Activated T-cell treated with anti-CD3 and anti-CD28 coated beads, Interleukin-2, amount 50 U/mL, for 72 hours (primary cell): ENCODE measurements around the gene PTPN1. TPM values are rescaled to one million over a fixed set of nuclear protein-coding genes. Genes with fewer than 3 reads are reported as not detected.

Experiments
- ATAC-seq, 2 donors: fragments of 150-1000 bp; cut with Tn5 transposase; replicated peaks in 1 of 2; 2 replicates each; pipeline ENCODE4 v1.10.0; 2021; ENCODE audit warnings: moderate library complexity in 2 of 2, mild to moderate bottlenecking in 1 of 2
- DNase-seq, 2 donors: peaks; one replicate each; pipeline ENCODE4 v3.0.0; 2021 to 2022; ENCODE audit warnings: mixed read lengths in 1 of 2
- H3K27ac Mint-ChIP-seq: one replicate; pipeline ENCODE4 v1.8.0; 2022; ENCODE audit warnings: mild to moderate bottlenecking, moderate library complexity, mixed read lengths
- H3K27me3 Mint-ChIP-seq: one replicate; pipeline ENCODE4 v1.8.0; 2022; ENCODE audit warnings: low read depth, mixed read lengths
- H3K36me3 Mint-ChIP-seq, 2 donors: one replicate each; pipeline ENCODE4 v1.8.0; 2022; ENCODE audit warnings: mixed read lengths in 2 of 2, mild to moderate bottlenecking in 1 of 2; ENCODE audit not compliant: insufficient read depth in 2 of 2
- H3K4me1 Mint-ChIP-seq: one replicate; pipeline ENCODE4 v1.8.0; 2022; ENCODE audit warnings: low read depth, mixed read lengths
- H3K4me3 Mint-ChIP-seq, 2 donors: one replicate each; pipeline ENCODE4 v1.8.0; 2022; ENCODE audit warnings: mild to moderate bottlenecking in 2 of 2, mixed read lengths in 2 of 2, moderate library complexity in 2 of 2
- H3K9me3 Mint-ChIP-seq, 2 donors: one replicate each; pipeline ENCODE4 v1.8.0; 2022; ENCODE audit warnings: mixed read lengths in 2 of 2
- total RNA-seq, 2 donors: library from RNA; stranded (reverse); gene quantifications; one replicate each; pipeline ENCODE4 v1.2.3, GENCODE V29; 2022

PTPN1 gene
- total RNA-seq, 2 donors from 2014 or later: 138 TPM

- peaks cover 12 to 49% of the 10 kb centered on the region in 2 donors for H3K36me3 Mint-ChIP-seq
- H3K27me3 Mint-ChIP-seq: no peaks in the 10 kb centered on the region
- ATAC-seq (no peak), DNase-seq (no peak)
- H3K4me3 Mint-ChIP-seq: no peak overlapping the region
- H3K4me1 Mint-ChIP-seq: peaks cover 66% of the 10 kb centered on the region
- H3K27ac Mint-ChIP-seq: no peak overlapping the region
- H3K9me3 Mint-ChIP-seq: no peaks in the 10 kb centered on the region
Observed at GRCh38 chr20:50574586-50574985, 64.4 kb downstream of the PTPN1 start.

- peaks cover 18 to 60% of the 10 kb centered on the region in 2 donors for H3K36me3 Mint-ChIP-seq
- DNase-seq: peak; percentile 58 to 62
- H3K4me1 Mint-ChIP-seq: peaks cover 50% of the 10 kb centered on the region
- H3K4me3 Mint-ChIP-seq: no peak overlapping the region
- no peaks in the 10 kb centered on the region for H3K27me3 Mint-ChIP-seq
- peak; percentile 66 to 68 for ATAC-seq
- peak overlapping the region; percentile 35 for H3K27ac Mint-ChIP-seq
- H3K9me3 Mint-ChIP-seq: no peaks in the 10 kb centered on the region
Observed at GRCh38 chr20:50575865-50576720, 65.9 kb downstream of the PTPN1 start.

- no peak for ATAC-seq
- H3K9me3 Mint-ChIP-seq: no peaks in the 10 kb centered on the region
- H3K36me3 Mint-ChIP-seq: peaks cover 18 to 62% of the 10 kb centered on the region in 2 donors
- peaks cover 41% of the 10 kb centered on the region for H3K4me1 Mint-ChIP-seq
- no peak overlapping the region for H3K4me3 Mint-ChIP-seq
- DNase-seq: no peak
- H3K27me3 Mint-ChIP-seq: no peaks in the 10 kb centered on the region
- H3K27ac Mint-ChIP-seq: no peak overlapping the region
Observed at GRCh38 chr20:50577175-50578018, 67.2 kb downstream of the PTPN1 start.

- Mint-ChIP-seq H3K36me3 (peaks cover 16 to 57% of the 10 kb centered on the region in 2 donors), H3K4me3 (no peak overlapping the region), H3K4me1 (peaks cover 33% of the 10 kb centered on the region), H3K27me3 (no peaks in the 10 kb centered on the region), H3K9me3 (no peaks in the 10 kb centered on the region), H3K27ac (peak overlapping the region; percentile 54)
- peak; percentile 62 to 88 for ATAC-seq
- no peak for DNase-seq
Observed at GRCh38 chr20:50578061-50578777, 68.0 kb downstream of the PTPN1 start.

- Mint-ChIP-seq H3K4me1 (peaks cover 28% of the 10 kb centered on the region), H3K36me3 (peaks cover 18 to 61% of the 10 kb centered on the region in 2 donors), H3K9me3 (no peaks in the 10 kb centered on the region), H3K27ac (peak overlapping the region; percentile 54), H3K27me3 (no peaks in the 10 kb centered on the region), H3K4me3 (no peak overlapping the region)
- ATAC-seq: no peak
- DNase-seq: no peak
Observed at GRCh38 chr20:50578778-50579165, 68.6 kb downstream of the PTPN1 start.

GRCh38 chr20:50579511-50579910, 69.3 kb downstream of the PTPN1 start:
- no peak for DNase-seq
- Mint-ChIP-seq H3K4me3 (no peak overlapping the region), H3K27ac (no peak overlapping the region), H3K36me3 (peaks cover 20 to 60% of the 10 kb centered on the region in 2 donors), H3K27me3 (no peaks in the 10 kb centered on the region), H3K4me1 (peaks cover 23% of the 10 kb centered on the region), H3K9me3 (no peaks in the 10 kb centered on the region)
- no peak for ATAC-seq

- DNase-seq (peak; percentile 58 to 62), ATAC-seq (peak in 1 of 2 donors; percentile 50)
- H3K4me3 Mint-ChIP-seq: no peak overlapping the region
- H3K9me3 Mint-ChIP-seq: no peaks in the 10 kb centered on the region
- peaks cover 17% of the 10 kb centered on the region for H3K4me1 Mint-ChIP-seq
- H3K36me3 Mint-ChIP-seq: peaks cover 22 to 58% of the 10 kb centered on the region in 2 donors
- no peaks in the 10 kb centered on the region for H3K27me3 Mint-ChIP-seq
- peak overlapping the region; percentile 69 for H3K27ac Mint-ChIP-seq
Observed at GRCh38 chr20:50580016-50580747, 70.0 kb downstream of the PTPN1 start.

GRCh38 chr20:50580842-50581544, 70.8 kb downstream of the PTPN1 start:
- peaks cover 9% of the 10 kb centered on the region for H3K4me1 Mint-ChIP-seq
- no peak for DNase-seq
- no peak overlapping the region for H3K4me3 Mint-ChIP-seq
- no peaks in the 10 kb centered on the region for H3K27me3 Mint-ChIP-seq
- no peaks in the 10 kb centered on the region for H3K9me3 Mint-ChIP-seq
- H3K27ac Mint-ChIP-seq: peak overlapping the region; percentile 44
- no peak for ATAC-seq
- H3K36me3 Mint-ChIP-seq: peaks cover 19 to 52% of the 10 kb centered on the region in 2 donors

GRCh38 chr20:50582092-50582491, 71.9 kb downstream of the PTPN1 start:
- H3K4me1 Mint-ChIP-seq: peaks cover 9% of the 10 kb centered on the region
- no peaks in the 10 kb centered on the region for H3K9me3 Mint-ChIP-seq
- H3K27ac Mint-ChIP-seq: peak overlapping the region; percentile 54
- ATAC-seq: no peak
- H3K4me3 Mint-ChIP-seq: no peak overlapping the region
- no peak for DNase-seq
- peaks cover 19 to 49% of the 10 kb centered on the region in 2 donors for H3K36me3 Mint-ChIP-seq
- H3K27me3 Mint-ChIP-seq: no peaks in the 10 kb centered on the region

- Mint-ChIP-seq H3K27ac (peak overlapping the region; percentile 15), H3K4me3 (no peak overlapping the region), H3K27me3 (no peaks in the 10 kb centered on the region), H3K9me3 (no peaks in the 10 kb centered on the region), H3K36me3 (peaks cover 19 to 45% of the 10 kb centered on the region in 2 donors), H3K4me1 (peaks cover 4% of the 10 kb centered on the region)
- DNase-seq (no peak), ATAC-seq (no peak)
Observed at GRCh38 chr20:50582591-50583234, 72.5 kb downstream of the PTPN1 start.

GRCh38 chr20:50583442-50584150, 73.4 kb downstream of the PTPN1 start:
- H3K27me3 Mint-ChIP-seq: no peaks in the 10 kb centered on the region
- H3K4me3 Mint-ChIP-seq: no peak overlapping the region
- peaks cover 16 to 37% of the 10 kb centered on the region in 2 donors for H3K36me3 Mint-ChIP-seq
- no peaks in the 10 kb centered on the region for H3K4me1 Mint-ChIP-seq
- ATAC-seq: no peak
- no peak for DNase-seq
- H3K9me3 Mint-ChIP-seq: no peaks in the 10 kb centered on the region
- no peak overlapping the region for H3K27ac Mint-ChIP-seq
